NCI-H82 treated with DMSO at 0.1 percent for 48 hours (cell line): ENCODE results near the gene RNF8.
"Not testable (repeated sequence)": the region's sequence is repeated elsewhere in the genome, so short reads cannot be mapped to it uniquely, and the experiment has no call there.

Source experiments
- DNase-seq: peaks from one replicate; lab custom pipeline; 2025; ENCODE audit not compliant: unreplicated experiment; lab: John Stamatoyannopoulos, UW

RNF8 gene

DNA sequence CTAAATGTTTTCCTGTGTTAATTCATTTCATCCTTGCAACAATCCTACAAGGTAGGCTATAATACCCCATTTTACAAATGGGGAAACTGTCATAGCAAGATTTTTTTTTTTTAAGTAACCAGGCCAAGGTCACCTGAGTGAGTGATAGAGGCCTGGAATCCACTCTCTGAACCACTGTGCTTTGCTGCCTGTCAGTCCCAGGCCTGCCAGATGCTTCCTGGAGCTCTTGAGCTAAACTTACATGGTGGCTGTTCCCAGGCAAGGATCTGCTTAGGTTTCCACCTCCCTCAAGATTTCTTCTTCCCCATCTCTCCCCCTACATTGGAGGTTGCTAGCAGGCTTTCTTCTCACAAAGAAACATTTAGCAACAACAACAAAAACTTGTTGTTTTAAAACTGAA lies 32.7 kb upstream of the RNF8 start:
- DNase-seq: peak; percentile 7

DNA sequence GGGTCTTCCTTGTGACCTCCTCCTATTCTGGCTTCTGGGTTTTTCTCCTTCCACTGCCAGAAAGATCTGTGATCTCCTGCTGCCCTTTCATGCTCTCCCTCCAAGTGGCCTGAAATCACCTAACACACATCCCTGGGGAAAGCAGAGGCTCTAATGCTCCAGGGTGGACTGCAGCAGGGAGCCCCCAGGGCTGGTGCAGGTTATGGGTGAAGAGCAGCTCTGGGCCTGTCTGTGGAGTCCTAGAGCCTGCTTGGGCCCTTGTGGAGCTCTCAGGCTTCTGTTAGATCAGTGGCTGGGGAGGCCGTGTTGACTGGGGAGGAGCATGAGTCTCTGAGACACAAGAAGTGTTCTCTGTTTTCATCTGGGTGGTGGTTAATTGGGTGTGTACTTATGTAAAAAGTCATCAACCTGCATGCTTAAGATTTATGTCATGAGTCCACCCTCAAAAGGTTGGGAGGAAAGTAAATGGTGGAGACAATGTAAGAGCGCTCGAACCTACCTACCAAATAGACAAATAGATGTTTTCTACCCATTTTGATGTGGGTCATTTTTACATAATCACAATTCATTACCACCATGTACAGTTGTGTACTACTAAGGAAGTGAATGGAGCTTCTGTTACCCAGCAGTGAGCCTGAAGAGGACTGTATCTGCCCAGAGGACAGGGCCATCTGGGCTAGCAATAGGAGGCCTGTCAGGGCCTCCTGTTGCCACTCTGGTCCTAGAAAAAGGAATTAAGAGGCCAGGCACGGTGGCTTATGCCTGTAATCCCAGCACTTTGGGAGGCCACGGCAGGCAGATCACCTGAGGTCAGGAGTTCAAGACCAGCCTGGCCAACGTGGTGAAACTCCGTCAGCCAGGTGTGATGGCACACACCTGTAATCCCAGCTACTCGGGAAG lies 32.0 kb upstream of the RNF8 start:
- no peak for DNase-seq

DNA sequence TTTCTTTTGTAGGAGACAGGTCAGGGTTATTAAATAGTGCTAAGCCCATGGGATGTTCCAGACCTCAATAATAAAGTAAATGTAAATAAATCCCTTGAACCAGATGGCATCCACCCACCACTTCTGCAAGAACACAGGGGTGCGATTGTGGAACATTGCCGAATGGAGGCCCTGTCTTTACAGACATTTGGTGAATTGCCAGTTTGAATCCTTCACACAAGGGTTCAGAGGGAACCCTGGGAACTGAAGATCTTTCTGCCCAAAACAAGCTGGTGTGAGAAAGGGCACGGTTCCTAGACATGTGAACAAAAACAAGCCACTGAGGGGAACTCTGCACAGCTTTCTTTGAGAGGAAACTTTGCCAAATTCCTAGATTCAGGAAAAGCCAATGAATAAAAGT lies 30.2 kb upstream of the RNF8 start:
- DNase-seq: no peak

DNA sequence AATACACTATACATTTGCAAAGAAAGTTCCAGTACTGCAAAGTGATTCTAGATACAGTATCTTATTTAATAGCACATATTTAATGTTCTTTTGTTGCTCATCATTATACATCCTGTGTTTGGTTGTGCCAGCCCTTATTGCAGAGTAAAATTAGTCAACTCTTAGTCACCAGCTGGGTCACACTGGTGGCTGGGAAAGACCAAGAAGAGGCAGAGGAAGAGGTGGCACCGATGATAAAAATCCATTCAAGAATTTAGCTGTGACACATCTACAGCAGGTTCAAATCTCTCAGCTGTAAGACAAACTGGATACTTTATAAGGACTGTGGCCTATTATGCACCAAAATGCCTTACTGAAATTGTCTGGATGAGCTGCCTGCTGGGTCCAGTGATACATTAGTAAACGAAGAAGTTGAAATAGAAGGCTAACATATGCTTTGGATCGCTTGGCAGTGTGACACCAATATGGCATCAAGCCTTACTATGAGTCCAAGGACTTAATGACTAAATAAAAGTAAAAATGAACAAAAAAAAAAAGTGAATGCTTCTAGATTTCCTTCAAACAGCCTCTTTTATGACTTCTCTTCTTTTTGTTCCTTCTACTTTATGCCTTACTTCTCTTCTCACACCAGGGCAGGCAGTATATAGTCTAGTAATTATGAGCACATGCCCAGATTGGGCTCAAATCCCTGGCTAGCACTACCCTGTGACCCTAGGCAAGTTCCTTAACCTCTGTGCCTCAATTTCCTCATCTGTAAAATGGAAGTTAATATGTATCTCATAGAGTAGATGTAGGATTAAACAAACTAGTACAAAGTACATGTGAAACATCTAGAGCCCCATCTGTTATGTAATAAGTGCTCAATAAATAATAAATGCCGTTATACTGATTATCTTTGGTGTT lies 29.4 kb upstream of the RNF8 start:
- no peak for DNase-seq

DNA sequence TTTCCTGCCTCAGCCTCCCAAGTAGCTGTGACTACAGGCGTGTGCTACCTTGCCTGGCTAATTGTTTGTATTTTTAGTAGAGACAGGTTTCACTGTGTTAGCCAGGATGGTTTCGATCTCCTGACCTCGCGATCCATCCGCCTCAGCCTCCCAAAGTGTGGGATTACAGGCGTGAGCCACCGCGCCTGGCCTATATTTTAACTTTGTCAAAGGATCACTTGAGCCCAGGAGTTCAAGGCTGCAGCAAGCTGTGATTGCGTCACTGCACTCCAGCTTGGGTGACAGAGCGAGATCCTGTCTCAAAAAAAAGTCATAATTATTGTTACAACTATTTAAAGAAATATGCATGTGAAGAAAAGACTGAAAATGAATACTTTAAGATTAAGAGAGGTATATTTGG lies 23.4 kb upstream of the RNF8 start:
- DNase-seq: not testable (repeated sequence)

DNA sequence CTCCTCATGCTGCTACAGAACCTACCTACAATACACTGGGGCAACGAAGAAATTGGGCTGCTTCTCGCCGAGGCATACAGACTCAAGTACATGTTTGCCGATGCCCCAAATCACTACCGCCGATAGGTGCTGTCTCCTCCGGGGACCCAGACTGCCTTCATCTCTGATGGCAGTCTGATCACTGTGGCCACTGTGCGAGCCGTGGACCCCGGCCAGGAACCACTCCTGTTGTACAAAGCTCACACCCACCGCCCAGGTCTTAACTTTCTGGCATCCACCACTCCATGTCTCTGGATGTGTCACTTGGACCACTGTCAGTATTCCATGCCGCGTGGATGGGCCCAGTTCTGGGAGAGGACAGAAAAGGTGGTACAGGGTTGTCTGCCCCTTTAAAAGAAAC lies 22.7 kb upstream of the RNF8 start:
- no peak for DNase-seq

DNA sequence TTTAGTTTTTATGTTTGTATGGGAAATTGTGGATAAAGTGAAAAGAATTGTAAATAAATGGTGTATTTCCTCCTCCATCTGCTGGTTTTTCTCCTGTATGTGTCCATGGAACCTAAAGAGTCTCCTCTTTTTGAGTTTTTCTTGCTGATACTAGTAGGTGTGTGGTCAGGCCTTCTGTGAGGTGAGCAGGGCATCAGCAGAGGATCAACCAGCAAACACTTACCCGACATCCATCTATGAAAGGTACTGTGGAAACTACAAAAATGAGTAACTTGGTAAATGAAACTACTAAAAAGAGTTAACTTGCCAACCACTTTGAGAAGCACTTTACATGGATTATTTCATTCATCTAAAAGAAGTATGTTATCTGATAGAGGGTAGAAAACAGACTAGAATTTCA lies 20.9 kb upstream of the RNF8 start:
- no peak for DNase-seq

DNA sequence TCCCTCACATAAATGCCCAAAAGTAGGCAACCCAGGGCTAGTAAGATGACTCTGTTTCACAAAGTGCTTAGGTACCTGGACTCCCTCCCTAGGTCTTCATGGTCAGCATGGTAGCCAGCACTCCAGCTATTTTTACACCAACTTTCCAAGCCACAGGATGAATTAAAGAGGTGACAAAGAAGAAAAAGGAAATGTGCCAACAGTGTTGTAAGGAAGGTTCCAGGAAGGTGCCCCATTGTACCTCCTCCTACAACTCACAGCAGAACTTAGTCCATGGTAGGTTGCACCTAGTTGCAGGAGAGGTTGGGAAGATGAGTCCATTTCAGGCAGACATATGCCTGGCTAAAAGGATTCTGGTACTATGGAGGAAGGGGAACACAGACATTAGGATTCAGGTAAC lies 19.7 kb upstream of the RNF8 start:
- DNase-seq: no peak

DNA sequence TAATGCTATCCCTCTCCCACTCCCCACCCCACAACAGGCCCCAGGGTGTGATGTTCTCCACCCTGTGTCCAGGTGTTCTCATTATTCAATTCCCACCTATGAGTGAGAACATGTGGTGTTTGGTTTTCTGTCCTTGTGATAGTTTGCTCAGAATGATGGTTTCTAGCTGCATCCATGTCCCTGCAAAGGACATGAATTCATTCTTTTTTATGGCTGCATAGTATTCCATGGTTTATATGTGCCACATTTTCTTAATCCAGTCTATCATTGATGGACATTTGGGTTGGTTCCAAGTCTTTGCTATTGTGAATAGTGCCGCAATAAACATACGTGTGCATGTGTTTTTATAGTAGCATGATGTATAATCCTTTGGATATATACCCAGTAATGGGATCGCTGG lies 15.5 kb upstream of the RNF8 start:
- DNase-seq: not testable (repeated sequence)

DNA sequence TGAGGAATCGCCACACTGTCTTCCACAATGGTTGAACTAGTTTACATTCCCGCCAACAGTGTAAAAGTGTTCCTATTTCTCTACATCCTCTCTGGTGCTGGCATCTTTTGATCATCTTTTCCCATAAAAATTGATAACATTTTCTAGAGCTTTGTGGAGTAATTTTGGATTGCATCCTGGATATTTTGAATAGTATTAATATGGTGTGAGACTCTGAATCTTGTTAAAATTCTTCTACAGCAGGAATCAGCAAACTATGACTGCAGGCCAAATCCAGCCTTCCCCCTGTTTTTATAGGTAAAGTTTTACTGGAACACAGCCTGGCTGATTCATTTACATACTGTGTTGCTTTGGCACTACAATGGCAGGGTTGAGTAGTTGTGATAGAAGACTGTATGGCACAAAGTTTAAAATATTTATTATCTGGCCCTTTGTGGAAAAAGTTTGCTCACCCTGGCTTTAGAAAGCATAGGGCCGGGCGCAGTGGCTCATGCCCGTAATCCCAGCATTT lies 15.0 kb upstream of the RNF8 start:
- no peak for DNase-seq

DNA sequence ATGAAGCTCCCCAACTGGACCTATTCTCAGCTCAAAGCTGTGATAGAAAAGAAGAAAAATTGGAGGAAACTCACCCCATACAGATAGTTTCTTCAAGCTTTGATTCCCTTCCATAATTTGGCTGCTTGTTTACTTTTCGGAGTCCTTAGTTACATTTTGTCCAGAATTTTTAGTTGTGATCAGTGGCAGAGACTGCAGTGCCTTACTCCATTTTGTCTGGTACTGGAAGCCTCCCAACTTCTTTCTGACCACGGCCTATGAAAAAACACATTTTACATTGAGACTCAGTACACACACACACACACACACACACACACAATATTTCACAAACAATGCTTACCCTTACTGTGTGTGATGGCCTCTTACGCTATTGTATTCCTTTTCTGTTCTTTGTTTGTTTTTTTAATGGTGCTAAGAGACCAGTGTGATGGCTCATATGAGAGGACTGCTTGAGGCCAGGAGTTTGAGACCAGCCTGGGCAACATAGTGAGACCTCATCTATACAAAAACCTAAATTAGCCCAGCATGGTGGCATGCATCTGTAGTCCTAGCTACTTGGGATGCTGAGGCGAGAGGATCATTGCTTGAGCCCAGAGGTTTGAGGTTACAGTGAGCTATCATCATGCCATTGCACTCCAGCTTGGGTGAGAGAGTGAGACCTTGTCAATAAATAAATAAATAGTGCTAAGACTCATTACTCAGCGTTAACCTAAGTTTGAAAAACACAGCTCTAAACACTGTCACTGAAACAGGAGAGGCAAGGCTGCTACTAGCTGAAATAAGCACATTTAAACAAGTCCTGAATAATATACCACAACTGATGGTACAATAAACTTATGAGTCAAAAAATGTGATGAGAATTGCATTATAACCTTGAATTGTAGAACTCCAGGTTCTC lies 13.8 kb upstream of the RNF8 start:
- DNase-seq: no peak

DNA sequence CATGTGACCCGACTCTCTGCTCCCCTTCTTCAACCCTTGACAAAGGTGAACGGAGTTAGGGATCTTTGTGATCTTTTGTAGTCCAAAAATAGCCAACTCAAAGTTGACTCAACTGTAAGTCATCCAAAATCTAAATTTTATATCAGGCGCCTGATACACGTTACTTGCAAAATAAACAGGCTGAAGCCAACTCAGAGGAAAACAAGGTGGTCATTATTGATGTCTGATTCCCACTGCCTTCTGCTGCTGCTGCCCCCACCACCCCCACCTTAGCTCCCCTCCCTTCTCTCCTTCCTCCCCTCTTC lies 13.2 kb upstream of the RNF8 start:
- DNase-seq: no peak

DNA sequence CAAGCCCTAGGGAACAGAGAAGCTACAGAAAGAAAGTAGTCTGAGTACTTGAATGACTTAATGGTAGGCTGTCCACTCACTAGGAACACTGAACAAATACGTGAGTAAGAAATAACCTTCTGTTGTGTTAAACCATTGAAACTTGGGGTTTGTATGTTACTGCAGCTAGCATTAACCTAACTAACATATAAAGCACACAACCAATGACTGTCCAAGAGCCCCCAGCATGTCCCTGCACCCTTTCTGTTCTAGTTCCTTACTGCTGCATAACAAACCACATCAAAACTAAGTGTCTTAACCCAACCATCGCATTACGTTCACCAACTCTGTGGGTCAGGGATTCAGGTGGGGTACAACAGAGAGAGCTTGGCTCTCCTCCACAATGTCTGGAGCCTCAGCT lies 10.5 kb upstream of the RNF8 start:
- DNase-seq: no peak

DNA sequence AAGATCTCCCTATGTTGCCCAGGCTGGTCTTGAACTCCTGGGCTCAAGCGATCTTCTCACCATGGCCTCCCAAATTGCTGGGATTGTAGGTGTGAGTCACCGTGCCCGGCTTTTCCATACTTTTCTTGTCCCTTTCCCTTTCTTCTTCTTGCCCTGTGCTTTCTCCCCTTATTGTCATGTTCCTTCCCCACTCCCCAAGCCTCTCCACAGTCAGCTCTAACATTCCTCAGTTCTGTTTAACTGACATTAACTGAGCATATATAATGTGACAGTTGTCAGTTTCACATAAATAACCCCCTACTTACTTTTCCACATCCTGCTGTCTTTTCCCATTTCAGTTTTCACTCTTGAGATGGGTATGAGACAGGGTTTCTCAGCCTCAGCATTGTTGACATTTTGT lies 9.5 kb upstream of the RNF8 start:
- no peak for DNase-seq

DNA sequence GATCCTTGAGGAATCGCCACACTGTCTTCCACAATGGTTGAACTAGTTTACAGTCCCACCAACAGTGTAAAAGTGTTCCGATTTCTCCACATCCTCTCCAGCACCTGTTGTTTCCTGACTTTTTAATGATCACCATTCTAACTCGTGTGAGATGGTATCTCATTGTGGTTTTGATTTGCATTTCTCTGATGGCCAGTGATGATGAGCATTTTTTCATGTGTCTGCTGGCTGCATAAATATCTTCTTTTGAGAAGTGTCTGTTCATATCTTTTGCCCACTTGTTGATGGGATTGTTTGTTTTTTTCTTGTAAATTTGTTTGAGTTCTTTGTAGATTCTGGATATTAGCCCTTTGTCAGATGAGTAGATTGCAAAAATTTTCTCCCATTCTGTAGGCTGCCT lies 8.0 kb upstream of the RNF8 start:
- not testable (repeated sequence) for DNase-seq

DNA sequence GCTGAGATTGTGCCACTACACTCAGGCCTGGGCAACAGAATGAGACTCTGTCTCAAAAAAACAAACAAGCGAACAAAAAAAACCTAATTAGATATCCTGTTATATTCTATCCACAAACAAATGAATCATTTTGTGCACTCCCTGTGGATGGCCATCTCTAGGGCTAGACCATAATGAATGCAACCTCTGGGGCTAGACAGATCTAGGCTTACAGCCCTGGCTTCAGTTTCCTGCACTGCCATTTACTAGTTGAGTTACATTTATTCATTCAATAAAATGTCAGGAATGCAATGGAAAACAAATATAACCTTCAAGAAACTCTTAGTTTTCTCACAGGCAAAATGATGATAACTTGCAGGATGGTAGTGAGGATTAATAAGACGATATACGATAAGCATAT lies 6.6 kb upstream of the RNF8 start:
- no peak for DNase-seq

DNA sequence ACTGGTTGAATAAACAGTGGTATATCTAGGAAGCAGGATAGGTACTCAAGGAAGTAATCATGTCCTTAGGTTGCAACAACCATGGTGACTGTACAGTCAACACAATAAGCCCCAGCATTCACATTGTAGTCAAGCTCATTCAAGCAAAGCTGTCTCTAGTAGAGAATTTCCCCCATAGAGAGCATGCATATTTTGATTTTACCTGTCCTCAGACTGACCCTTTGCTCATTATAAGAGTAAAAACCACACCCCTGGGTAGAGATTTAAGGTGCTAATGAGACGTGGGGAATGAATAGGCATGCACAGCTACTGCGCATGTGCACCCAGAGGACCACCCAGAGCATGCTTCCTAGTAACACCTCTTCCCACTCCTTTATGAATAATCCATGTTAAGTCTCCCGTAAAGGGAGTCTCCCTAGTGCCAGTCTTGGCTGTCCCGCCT lies 6.1 kb upstream of the RNF8 start:
- DNase-seq: no peak

DNA sequence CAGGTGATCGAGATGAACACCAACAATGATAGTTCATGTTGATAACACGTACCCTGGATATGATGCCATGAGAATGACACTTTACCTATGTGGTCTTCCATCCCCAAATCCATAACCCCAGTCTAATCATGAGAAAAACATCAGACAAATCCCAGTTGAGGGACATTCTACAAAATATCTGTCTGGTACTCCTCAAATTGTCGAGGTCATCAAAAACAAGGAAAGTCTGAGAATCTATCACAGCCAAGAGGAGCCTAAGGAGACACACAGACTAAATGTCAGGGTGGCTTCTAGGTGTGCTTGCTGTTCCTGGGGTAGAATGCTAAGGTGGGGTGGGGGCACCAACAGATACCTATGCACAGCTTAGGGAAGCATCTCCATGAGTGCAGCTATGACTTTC lies 2.8 kb upstream of the RNF8 start:
- DNase-seq: no peak

DNA sequence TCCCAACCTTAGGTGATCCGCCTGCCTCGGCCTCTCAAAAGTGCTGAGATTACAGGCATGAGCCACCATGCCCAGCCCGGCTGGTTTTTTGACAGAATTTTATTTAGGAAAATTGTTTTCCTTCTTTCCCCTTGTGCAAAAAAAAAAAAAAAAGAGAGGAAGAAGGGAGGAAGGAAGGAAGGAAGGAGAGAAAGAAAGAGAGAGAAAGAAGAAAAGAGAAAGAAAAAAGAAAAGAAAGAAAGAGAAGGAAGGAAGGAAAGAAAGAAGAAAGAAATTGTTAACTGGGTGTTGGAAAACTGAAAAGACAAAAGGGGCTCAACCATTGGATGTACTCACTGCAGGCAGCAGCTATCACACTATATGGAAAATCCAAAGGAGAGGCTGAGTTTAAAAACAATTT lies 1.4 kb upstream of the RNF8 start:
- no peak for DNase-seq

DNA sequence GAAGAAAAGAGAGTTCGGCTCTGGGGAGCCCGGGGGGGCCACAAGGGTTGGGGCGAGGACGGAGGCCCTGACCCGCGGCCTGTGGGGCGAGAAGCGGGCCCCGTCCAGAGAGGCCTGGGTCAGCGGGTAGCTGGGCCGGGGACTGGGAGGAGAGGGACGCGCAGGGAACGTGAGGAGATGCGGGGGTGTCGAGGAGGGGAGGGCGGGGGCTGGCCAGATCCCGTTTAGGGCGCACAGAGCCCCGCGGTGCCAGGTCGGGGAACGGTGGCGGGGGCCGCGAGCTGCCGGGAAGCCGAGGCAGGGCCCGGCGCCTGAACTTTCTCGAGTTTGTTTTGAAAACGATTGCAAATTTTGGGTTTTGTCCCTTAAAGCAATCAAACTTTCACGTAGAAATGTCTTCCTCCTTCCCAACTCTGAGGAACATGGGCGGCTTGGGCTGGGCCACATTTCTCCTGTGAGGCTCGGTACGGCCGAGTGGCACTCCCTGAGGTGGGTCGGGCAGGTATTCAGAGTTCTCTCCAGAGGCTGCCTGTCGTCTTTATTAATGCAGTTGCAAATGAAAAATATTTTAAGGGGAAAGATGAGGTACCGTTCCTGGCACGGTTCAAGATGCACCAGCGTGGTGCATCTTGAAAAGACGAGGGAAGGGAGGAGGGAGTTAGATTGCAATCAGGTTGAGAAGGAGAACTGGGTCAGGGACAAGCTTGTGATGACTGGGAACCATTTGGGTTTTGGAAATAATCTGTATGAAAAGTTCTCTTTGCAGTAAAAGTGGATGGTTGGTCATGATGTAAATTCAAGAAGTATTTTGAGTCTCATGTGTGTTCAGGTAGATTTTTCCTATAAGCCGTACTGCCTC lies 972 bp downstream of the RNF8 start:
- DNase-seq: no peak
